Stimulated activated CD8-positive, alpha-beta memory T cell treated with anti-CD3 and anti-CD28 coated beads, Interleukin-7, amount 100 ng/mL, for 48 hours (primary cell): ENCODE data around the gene MBNL3.
A peak's percentile ranks its signal among the peaks of the same experiment; 100 is the strongest.
"Not testable (repeated sequence)": the region's sequence is repeated elsewhere in the genome, so short reads cannot be mapped to it uniquely, and the experiment has no call there.

ENCODE experiments used
- DNase-seq, 2 donors: peaks; one replicate each; pipeline ENCODE4 v3.0.0-alpha.2; 2020; ENCODE audit warnings: low read depth in 1 of 2; ENCODE audit errors: extremely low read depth in 1 of 2

Gene MBNL3

DNA sequence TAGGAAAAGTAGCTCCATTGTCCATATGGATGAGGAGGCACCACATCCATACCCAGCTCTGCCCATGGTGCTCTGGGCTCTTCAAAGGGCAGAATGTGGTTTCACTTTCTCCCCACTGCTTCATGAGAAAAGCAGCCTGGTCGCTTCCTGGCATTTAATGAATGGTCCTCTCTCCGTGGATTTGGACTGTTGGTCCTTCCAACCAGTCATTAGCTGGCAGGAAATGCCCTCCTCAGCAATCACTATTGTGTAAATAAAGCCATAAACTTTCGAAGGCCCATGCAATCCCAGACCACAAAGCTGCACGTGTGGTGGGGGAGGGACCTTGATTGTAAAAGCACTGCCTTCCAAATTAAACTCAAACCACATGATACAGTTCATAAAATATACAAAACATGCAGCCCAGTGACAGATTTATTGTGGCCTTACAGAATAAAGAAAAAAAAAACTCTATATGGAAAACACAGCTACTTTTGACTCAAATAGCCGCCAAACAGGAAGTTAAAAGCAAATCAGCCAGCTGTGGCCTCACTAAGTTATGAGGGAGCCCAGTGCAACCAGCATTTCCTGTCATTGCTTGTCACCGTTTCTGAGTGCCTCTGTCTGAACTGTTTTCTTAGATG lies 8.1 kb downstream of the MBNL3 start:
- peak in 1 of 2 donors; percentile 25 for DNase-seq

DNA sequence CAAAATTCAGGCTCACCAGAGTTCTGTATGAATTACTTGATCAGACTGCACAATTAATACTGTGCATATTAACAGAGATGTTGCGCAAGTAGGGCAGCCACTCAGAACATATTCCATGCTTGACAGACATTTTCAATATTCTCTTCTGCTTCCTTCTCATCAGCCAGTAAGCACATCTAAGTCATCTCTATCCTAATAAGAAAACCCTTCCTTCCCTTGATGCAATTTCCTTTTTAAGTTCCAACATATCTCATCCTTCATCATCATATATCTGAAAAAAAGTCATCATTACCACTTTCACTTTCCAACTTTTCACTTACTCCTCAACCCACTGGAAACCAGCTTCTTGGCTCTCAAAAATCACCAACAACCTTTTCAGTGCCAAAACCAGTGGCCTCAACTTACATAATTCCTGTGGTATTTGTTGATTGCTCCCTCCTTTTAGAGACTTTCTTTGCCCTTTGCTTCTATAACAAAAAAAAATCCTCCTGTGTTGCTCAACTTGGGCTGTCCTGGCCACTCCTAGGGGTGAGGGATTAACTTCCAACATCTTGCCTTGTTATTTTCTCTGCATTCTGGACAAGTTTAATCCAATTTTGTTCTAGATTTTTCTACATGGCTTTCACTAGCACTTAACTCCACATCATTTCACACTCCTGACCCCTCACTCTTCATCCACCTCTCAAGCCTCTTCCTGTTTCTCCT lies 14.1 kb downstream of the MBNL3 start:
- no peak for DNase-seq

DNA sequence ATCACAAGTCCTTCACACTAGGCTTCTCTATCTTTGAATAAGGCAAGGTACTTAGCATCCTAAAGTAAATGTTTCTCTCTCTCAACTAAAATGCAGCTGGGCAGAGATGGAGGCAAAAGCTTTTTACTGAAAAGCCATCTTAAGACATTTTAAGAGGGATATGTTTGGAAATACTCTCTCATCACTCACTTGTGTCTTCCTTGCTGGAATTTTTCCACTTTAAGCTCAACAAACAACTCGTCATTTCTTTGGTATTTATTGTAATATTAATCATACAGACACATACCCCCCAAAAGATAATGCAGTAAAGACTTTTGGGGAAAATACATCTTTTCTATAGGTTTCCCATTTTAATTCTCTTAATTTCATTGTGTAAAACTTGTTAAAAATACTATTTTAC lies 16.4 kb downstream of the MBNL3 start:
- no peak for DNase-seq

DNA sequence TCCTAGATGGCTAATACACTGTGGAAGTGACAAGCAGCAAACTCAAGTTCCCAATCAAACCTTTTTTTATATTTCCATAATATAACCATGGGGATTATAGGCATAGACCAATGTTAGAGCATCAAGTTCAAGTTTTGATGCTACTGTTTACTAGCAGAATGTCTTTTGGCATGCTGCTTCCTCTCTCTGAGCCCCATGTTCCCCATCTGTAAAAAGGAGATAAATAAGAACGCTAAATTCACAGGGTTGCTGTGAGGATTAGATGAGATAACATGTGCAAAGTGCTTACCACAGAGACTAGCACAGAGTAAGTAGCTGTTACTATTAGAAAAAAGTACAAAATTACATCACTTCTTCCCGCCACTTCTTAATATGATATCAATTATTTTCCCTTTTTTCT lies 18.0 kb downstream of the MBNL3 start:
- DNase-seq: no peak

DNA sequence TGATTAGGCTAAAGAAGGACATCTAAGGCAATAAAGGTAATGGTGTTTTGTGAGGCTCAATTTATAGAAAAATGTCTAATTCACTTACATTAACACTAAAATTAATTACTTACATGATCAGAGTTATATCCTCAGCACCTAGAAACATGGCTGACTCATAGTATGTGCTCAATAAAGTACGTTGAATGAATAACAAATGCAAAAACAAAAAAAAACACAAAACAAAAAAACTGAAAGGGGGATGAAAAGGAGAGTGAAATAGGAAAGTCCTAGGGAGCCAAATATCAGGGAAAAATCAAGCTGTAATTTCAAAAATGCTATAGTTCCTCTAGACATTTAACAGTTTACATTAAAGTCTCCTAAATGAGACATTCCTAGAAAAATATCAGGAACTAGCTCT lies 18.7 kb downstream of the MBNL3 start:
- no peak for DNase-seq

DNA sequence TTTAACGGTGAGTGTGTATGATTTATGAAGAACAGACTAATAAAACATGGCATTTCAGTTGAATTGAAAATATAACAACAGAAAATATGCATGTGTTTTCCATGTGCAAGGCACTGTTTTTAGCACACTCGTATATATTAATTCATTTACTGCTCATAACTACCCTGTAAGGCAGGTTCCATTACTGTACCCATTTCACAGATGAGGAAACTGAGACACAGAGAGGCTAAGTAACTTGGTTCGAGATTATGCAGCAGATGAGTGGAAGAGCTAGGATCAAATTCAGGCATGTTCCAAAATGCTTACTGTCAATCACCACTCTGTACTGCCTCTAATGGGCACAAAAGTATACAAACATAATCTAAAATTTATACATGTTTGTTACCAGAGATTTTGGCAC lies 20.4 kb downstream of the MBNL3 start:
- DNase-seq: no peak

DNA sequence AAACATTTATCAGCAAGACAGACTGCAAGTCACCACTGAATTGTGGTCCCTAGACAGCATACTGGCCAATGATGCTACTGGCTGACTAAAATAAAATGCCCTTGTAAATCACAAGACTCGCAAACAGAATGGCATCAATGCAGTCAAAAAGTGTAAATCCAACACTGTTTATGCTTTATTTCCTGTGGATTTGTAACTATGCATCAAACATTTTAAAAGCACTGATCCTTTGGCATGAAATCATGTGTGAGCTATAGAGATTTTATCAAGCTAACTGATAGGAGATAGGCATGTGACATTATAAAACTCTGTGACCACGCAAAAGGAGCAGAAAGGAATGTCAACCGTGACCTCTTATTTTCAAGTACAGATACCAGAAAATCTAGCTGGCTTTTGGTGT lies 20.8 kb downstream of the MBNL3 start:
- no peak for DNase-seq

DNA sequence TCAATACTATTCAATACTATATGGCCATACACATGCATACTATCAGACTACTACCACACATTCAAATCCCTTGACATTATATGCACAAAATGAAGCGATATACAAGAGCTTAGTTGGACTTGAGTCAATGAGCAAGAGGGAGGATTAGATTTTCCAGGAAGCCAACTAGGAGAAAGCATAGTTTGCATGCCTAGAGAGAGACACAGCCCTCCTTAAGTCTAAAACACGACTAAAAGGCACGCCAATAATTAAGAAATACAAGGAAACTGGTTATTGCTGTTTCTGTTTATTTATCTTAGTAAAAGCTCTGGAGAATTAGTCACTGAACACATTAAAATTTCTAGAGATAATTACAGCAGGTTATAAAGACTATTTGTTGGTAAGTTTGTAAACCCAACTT lies 21.8 kb downstream of the MBNL3 start:
- DNase-seq: no peak

DNA sequence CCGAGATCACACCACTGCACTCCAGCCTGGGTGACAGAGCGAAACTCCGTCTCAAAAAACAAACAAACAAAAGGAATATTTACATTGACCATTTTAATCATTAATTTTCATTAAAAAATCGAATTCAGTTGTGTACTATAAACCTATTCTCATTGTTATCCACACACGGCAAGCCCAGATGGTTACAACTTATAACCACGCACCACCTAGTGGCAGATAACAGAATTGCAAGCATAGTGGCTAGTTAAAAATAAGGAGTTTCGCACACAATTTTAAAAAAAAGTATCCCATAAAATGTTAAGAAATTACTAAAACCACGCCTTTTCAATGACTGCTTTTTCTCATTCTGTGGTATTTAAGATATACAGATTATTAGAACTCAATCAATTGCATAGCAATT lies 25.4 kb downstream of the MBNL3 start:
- DNase-seq: no peak

DNA sequence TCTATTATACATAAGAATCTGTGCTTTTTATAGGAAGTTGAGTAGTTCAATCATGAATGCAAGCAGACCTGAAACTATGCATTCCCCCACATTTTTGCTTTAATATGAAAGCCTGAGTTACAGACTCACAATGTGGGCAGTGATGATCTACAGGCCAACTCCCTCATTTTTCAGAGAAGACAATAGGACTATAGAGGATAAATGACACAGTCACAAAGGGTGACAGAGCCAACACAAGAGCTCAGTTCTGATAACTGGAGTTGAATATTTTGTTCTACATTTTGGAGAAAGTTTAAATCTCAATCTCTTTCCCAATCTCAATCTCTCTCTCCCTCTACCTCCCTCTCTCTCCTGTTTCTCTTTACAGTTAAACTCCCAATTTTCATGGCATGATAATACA lies 27.0 kb downstream of the MBNL3 start:
- DNase-seq: no peak

DNA sequence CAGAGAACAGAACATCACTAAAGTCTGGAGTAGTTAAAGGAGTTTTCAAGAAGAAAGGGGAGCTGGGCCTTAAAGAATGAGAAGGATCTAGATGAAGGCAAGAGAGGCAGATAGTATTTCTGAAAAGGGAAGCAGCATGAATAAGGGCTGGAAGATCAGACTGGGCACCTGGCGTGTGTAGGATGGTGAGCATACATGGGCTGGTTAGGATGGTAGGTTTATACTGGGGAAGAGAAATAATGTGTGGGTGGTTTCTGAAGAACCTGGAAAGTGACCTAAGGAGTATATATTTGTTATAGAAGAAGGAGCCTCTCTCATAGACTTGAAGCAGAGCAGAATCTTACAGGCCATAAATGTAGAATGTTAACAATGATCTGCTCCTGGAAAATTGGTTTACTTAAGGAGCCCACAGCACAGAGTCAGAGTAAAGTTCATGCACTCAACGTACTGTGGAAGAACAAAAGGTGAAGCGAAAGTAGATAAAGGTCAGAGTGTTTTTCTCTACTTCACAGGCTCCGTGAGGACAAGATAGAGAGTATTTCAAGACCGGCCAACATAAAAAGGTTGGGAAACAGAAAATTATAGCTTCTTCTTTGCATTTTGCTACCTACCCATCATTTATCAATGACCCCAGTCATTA lies 35.8 kb downstream of the MBNL3 start:
- DNase-seq: no peak

DNA sequence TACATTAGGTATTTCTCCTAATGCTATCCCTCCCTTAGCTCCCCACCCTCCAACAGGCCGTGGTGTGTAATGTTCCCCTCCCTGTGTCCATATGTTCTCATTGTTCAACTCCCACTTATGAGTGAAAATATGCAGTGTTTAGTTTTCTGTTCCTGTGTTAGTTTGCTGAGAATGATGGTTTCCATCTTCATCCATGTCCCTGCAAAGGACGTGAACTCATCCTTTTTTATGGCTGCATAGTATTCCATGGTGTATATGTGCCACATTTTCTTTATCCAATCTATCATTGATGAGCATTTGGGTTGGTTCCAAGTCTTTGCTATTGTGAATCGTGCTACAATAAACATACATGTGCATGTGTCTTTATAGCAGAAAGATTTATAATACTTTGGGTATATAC lies 42.9 kb downstream of the MBNL3 start:
- DNase-seq: not testable (repeated sequence)

DNA sequence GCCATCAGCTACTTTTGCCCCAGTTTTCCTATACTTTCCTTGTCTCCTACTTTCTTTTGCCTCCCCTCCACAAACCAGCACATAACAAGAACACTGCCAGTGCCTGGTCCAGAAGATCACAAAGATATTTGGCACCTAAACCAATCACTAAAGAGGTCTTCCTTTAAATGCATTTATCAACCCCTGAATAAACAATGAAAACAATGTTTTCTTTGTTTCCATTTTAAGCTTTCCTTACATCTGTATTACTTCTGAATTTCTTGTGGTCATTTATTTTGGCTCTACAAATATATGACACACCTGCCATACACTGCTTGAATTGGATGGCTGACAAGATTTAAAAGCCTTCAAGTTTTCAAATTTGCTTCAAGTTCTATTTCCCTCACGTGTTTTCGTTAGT lies 43.9 kb downstream of the MBNL3 start:
- no peak for DNase-seq

DNA sequence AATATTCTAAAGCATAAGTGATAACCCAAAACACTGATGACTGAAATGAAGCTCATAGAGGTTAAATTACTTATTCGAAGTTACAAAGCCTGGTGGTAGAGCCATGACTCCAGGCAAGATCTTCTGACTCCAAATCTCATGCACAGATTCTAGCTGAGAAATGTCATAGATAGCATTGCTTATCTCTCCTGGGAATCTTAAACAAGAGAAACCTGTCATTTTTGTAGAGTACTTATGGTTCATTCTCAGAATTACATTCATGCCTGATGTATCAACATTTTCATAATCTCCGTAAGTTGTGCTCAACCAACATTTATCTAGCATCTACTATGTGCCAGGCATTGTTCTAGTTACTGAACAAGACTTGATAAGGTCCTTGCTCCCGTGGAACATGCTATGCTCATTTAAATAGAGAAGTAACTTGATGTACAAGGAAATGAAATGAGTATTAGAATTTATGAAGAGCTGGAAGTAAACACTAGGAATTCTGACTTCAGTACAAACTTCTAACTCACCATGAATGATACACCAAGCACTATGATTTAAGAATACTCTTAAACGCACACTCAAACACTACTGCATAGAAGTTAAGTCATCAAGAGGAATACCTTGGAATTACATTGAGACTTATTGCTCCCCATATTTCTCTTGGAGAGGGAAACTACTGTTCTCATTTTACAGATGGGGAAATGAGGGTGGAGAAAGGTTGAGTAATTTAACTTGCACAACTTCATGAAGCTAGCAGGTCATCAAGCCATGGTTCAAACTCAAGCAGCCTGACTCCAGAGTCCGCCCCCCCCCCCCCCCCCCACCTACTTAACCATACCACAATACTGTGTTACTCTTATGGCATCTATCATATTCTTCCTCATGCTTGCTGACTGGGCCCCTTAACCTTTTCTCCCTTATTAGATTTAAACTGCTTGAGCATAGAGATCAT lies 45.4 kb downstream of the MBNL3 start:
- no peak for DNase-seq

DNA sequence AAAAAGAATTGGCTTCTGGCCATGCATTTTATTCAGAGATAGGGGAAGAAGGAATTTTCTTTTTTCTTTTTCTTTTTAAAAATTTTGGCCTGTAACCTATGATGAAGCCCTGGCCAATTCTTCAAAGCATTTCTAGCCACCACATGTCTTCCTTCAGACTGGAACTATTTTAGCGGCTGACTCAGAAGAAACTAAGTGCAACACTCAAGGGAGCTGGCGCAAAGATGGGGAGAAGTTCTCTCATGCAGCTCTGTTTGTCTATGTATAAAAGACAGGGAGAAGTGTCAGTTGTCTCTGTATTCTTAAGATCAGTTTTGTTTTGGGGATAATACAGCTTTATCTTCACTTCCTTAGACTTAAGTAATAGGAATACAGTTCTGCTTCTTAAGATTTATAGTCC lies 46.1 kb downstream of the MBNL3 start:
- no peak for DNase-seq

DNA sequence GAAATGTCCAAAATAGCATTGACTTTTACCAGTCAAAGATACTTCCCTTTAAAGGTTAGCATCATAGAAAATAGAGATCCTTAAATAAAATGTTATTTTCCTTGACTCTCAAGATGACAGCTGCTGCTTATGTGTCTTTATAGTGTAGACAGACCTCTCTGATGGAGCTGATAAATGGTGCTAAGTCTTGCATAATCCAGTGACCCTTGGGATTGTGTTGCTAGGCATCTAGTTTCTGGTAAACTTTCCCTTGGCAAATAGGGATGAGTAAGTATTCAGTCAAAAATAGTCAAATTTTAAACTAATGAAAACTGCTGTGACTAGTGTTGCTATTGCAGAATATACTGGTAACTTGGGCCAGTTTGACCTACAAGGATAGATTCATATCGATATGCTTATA lies 53.6 kb downstream of the MBNL3 start:
- no peak for DNase-seq

DNA sequence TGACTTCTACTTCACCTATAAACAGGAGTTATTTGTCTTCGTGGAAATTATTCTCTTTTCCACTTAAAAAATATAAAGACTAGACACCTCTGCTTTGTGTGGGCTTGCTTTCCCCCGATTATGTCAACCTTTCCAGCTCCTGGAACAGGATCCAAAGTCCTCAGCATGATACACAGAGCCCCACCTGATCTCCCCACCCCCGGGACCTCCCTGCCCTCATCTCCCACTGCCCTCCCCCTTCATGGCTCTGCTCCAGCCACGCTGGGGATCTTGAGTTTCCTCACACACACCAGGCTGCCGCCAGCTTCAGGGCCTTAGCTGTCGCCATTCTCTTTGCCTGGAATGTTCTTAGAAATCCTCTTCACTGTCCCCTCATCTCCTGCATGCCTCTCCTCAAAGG lies 55.3 kb downstream of the MBNL3 start:
- no peak for DNase-seq

DNA sequence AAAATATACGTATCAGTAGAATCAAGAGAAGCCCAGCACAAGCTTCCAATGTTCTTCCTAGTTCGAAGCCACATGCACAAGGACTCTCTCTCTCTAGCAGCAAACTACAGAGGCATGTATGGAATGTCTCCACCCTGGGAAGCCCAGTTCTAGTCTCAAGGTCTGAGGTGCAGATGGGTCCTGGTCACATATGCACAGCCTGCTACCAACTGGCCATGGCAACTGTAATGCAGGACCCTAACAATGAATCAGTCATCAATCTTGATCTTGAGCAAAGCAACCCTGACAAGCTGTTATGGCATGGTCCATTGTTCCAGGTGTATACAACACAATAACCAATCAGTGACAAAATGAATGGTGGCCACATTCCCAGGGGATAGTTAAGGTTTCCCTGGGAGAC lies 55.8 kb downstream of the MBNL3 start:
- DNase-seq: no peak

DNA sequence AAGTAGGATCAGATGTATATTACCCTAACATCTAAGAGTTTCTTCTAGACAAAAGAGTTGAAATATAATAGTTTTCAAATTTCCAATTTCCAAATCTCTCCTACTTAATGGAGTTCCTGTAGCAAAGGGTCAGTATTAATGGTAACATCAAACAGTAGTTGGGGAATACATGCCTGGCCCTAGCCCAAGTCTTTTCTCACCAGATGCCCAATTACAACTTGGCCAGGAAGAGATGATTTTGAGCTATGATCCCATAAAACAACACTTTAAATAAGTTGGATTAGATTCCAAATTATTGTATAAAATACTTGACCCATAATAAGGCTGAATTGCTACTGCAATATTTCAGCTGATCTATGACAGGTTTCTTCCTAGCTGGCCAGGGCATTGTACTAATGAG lies 59.9 kb downstream of the MBNL3 start:
- DNase-seq: no peak

DNA sequence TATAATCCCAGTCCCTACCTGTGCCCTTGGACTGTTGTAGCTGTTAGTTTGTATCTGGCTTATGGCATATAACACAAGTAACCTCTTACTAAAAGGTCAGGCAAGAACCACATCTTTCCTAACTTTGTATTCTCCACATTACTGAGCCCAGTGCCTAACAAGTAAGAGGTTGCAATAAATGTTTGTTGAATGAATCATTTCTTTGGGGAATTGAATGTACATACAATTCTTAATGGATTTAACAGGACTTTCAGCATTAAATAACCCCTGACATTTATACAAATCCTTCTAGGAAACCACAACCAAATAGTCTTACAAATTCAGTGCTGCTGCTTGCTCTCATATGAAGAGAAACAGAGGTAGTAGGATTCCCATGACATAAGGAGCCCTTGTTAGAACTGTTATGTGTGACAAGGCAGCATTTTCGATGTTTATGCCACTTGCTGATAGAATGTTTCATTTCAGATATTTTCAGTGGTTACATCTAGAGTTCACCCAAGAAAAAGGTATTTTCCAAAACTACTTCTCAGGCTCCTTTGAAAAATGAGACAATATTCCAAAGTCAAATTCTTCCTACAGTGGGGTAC lies 62.0 kb downstream of the MBNL3 start:
- DNase-seq: no peak

DNA sequence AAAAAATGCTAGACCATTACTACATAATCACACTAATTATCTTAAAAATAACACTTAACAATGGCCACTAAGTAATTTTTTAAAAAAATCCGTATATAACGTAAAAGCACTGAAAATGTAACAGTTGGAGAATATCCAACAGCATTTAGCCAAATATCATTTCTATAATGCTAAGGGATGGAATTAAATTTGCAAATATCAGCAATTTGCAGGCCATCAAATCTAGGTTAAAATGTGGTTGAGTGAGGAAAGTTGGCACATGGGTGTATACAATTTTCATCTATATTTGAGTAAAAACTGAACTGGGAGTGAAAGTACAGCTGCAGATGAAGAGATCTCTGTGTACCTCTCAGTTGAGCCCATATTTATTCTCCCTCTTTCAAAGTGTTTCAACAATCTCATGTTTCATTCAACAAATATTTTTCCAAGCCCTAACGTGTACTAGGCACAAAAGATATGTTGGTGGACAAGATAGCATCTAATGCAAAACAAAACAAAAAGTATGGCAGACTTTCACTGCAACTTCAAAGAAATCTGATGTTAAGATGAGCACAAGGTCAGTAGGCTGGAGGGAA lies 63.0 kb downstream of the MBNL3 start:
- no peak for DNase-seq
